ENCODE data around the gene BFAR.
"Not testable (repeated sequence)": the region's sequence is repeated elsewhere in the genome, so short reads cannot be mapped to it uniquely, and the experiment has no call there.

BFAR gene

GRCh38 chr16:14652726-14653125, 20.0 kb downstream of the BFAR start:
- DNase-seq (no peak), ATAC-seq (replicated peaks) (no peak)
- H3K27me3 Mint-ChIP-seq = no peaks in the 10 kb centered on the region
- H3K27ac Mint-ChIP-seq = peak overlapping the region; percentile 71
- peaks cover 2 to 3% of the 10 kb centered on the region in 2 donors for H3K4me1 Mint-ChIP-seq
- H3K4me3 Mint-ChIP-seq = no peak overlapping the region
- peaks cover 23 to 42% of the 10 kb centered on the region in 2 donors for H3K36me3 Mint-ChIP-seq
- no peaks in the 10 kb centered on the region for H3K9me3 Mint-ChIP-seq

- Mint-ChIP-seq H3K4me1 (peaks cover 6 to 9% of the 10 kb centered on the region in 2 donors), H3K27me3 (no peaks in the 10 kb centered on the region), H3K4me3 (no peak overlapping the region), H3K27ac (peak overlapping the region; percentile 75), H3K9me3 (no peaks in the 10 kb centered on the region), H3K36me3 (peaks cover 31 to 40% of the 10 kb centered on the region in 2 donors)
- peak; percentile 21 for DNase-seq
- peak; percentile 88 to 98 for ATAC-seq (replicated peaks)
These were observed 25.3 kb downstream of the BFAR start for GRCh38 chr16:14658063-14658462.

GRCh38 chr16:14667347-14668266, 34.9 kb downstream of the BFAR start:
- Mint-ChIP-seq H3K36me3 (peaks cover 27 to 62% of the 10 kb centered on the region in 2 donors), H3K27ac (no peak overlapping the region), H3K4me3 (no peak overlapping the region), H3K4me1 (peaks cover 8 to 9% of the 10 kb centered on the region in 2 donors), H3K9me3 (no peaks in the 10 kb centered on the region), H3K27me3 (no peaks in the 10 kb centered on the region)
- no peak for ATAC-seq (replicated peaks)
- DNase-seq = no peak

- H3K4me3 Mint-ChIP-seq = no peak overlapping the region
- ATAC-seq (replicated peaks) = no peak
- H3K9me3 Mint-ChIP-seq = no peaks in the 10 kb centered on the region
- no peak for DNase-seq
- no peaks in the 10 kb centered on the region for H3K27me3 Mint-ChIP-seq
- no peak overlapping the region for H3K27ac Mint-ChIP-seq
- H3K4me1 Mint-ChIP-seq = peaks cover 12% of the 10 kb centered on the region in 2 donors
- H3K36me3 Mint-ChIP-seq = peaks cover 22 to 57% of the 10 kb centered on the region in 2 donors
These were observed 35.9 kb downstream of the BFAR start for GRCh38 chr16:14668556-14669223.

- ATAC-seq (replicated peaks) (peak in 1 of 2 donors; percentile 38), DNase-seq (no peak)
- Mint-ChIP-seq H3K9me3 (no peaks in the 10 kb centered on the region), H3K4me3 (no peak overlapping the region), H3K4me1 (peaks cover 12% of the 10 kb centered on the region in 2 donors), H3K27ac (no peak overlapping the region), H3K36me3 (peaks cover 19 to 53% of the 10 kb centered on the region in 2 donors), H3K27me3 (no peaks in the 10 kb centered on the region)
These were observed 37.0 kb downstream of the BFAR start for GRCh38 chr16:14669776-14670175.

- Mint-ChIP-seq H3K27ac (peak overlapping the region; percentile 33), H3K4me1 (peaks cover 10 to 12% of the 10 kb centered on the region in 2 donors), H3K4me3 (peak overlapping the region in 1 of 2 donors; percentile 30), H3K27me3 (peaks cover under 1% of the 10 kb centered on the region in 2 donors), H3K36me3 (peaks cover 6 to 26% of the 10 kb centered on the region in 2 donors), H3K9me3 (peaks cover 0 to 1% of the 10 kb centered on the region in 2 donors)
- DNase-seq = no peak
- ATAC-seq (replicated peaks) = peak; percentile 42 to 67
These were observed 39.7 kb downstream of the BFAR start for GRCh38 chr16:14672403-14672971.

GRCh38 chr16:14676633-14677032, 43.9 kb downstream of the BFAR start:
- H3K4me1 Mint-ChIP-seq = peaks cover 10 to 12% of the 10 kb centered on the region in 2 donors
- no peak overlapping the region for H3K27ac Mint-ChIP-seq
- peaks cover 13 to 16% of the 10 kb centered on the region in 2 donors for H3K27me3 Mint-ChIP-seq
- ATAC-seq (replicated peaks) (no peak), DNase-seq (no peak)
- peaks cover 0 to 3% of the 10 kb centered on the region in 2 donors for H3K36me3 Mint-ChIP-seq
- H3K4me3 Mint-ChIP-seq = no peak overlapping the region
- peaks cover 0 to 1% of the 10 kb centered on the region in 2 donors for H3K9me3 Mint-ChIP-seq

- ATAC-seq (replicated peaks) = no peak
These were observed 44.9 kb downstream of the BFAR start for GRCh38 chr16:14677627-14678026.

GRCh38 chr16:14678748-14679497, 46.2 kb downstream of the BFAR start:
- Mint-ChIP-seq H3K9me3 (peaks cover 0 to 1% of the 10 kb centered on the region in 2 donors), H3K27ac (no peak overlapping the region), H3K4me1 (no peaks in the 10 kb centered on the region), H3K4me3 (no peak overlapping the region), H3K27me3 (peaks cover 13 to 16% of the 10 kb centered on the region in 2 donors), H3K36me3 (no peaks in the 10 kb centered on the region)
- ATAC-seq (replicated peaks) (no peak), DNase-seq (no peak)

More at GRCh38 chr16:14677627-14678026, 44.9 kb downstream of the BFAR start:
- DNase-seq = no peak
- Mint-ChIP-seq H3K9me3 (peaks cover 0 to 1% of the 10 kb centered on the region in 2 donors), H3K36me3 (peaks cover 0 to under 1% of the 10 kb centered on the region in 2 donors), H3K27me3 (peaks cover 13 to 16% of the 10 kb centered on the region in 2 donors), H3K27ac (no peak overlapping the region), H3K4me1 (peaks cover 3% of the 10 kb centered on the region in 2 donors), H3K4me3 (no peak overlapping the region)

- peaks cover 13 to 16% of the 10 kb centered on the region in 2 donors for H3K27me3 Mint-ChIP-seq
- DNase-seq; H3K4me1 Mint-ChIP-seq; H3K4me3 Mint-ChIP-seq; H3K27ac Mint-ChIP-seq; H3K36me3 Mint-ChIP-seq; ATAC-seq (replicated peaks); H3K9me3 Mint-ChIP-seq: not testable (repeated sequence)
These were observed 47.6 kb downstream of the BFAR start for GRCh38 chr16:14680396-14680795.

GRCh38 chr16:14681115-14681514, 48.4 kb downstream of the BFAR start:
- H3K9me3 Mint-ChIP-seq = peaks cover 0 to 1% of the 10 kb centered on the region in 2 donors
- no peak overlapping the region for H3K27ac Mint-ChIP-seq
- no peaks in the 10 kb centered on the region for H3K36me3 Mint-ChIP-seq
- no peak for DNase-seq
- H3K27me3 Mint-ChIP-seq = peaks cover 13 to 16% of the 10 kb centered on the region in 2 donors
- no peak overlapping the region for H3K4me3 Mint-ChIP-seq
- ATAC-seq (replicated peaks) = no peak
- H3K4me1 Mint-ChIP-seq = no peaks in the 10 kb centered on the region

- ATAC-seq (replicated peaks) (no peak), DNase-seq (no peak)
- H3K9me3 Mint-ChIP-seq = no peaks in the 10 kb centered on the region
- no peak overlapping the region for H3K27ac Mint-ChIP-seq
- H3K27me3 Mint-ChIP-seq = peaks cover 13 to 16% of the 10 kb centered on the region in 2 donors
- no peaks in the 10 kb centered on the region for H3K36me3 Mint-ChIP-seq
- no peaks in the 10 kb centered on the region for H3K4me1 Mint-ChIP-seq
- no peak overlapping the region for H3K4me3 Mint-ChIP-seq
These were observed 49.4 kb downstream of the BFAR start for GRCh38 chr16:14682121-14682520.

- ATAC-seq (replicated peaks); H3K27me3 Mint-ChIP-seq; H3K4me3 Mint-ChIP-seq; H3K36me3 Mint-ChIP-seq; H3K4me1 Mint-ChIP-seq; DNase-seq; H3K9me3 Mint-ChIP-seq; H3K27ac Mint-ChIP-seq: not testable (repeated sequence)
These were observed 53.4 kb downstream of the BFAR start for GRCh38 chr16:14685870-14686793.
